Thyroid gland (tissue), 4 donors: ENCODE results near the gene TNN. TPM values are rescaled to one million over a fixed set of nuclear protein-coding genes. Genes with fewer than 3 reads are reported as not detected.

ENCODE experiments used
- DNase-seq, 2 donors: peaks; one replicate each; pipeline ENCODE4 v3.0.0-alpha.2; 2019
- H3K27ac ChIP-seq, 3 donors: fragments of 200-600 bp; sonication (generic); 1 replicate in 2 of 3; 2 replicates in 1 of 3; pipeline ENCODE4 v1.5.1; 2016 to 2019; ENCODE audit warnings: mild to moderate bottlenecking in 1 of 3, moderate library complexity in 1 of 3
- H3K27me3 ChIP-seq: fragments of 200-600 bp; sonication (generic); one replicate; pipeline ENCODE4 v1.5.1; 2019
- H3K36me3 ChIP-seq, 2 donors: fragments of 200-600 bp; sonication (generic); one replicate each; pipeline ENCODE4 v1.5.1; 2016 to 2019
- H3K4me1 ChIP-seq, 2 donors: fragments of 200-600 bp; sonication (generic); one replicate each; pipeline ENCODE4 v1.5.1; 2017 to 2019
- H3K4me3 ChIP-seq, 3 donors: fragments of 200-600 bp; sonication (generic); replicated peaks in 1 of 3; 1 replicate in 2 of 3; 2 replicates in 1 of 3; pipeline ENCODE4 v1.5.1; 2016; ENCODE audit warnings: mild to moderate bottlenecking in 1 of 3
- H3K9me3 ChIP-seq: fragments of 200-600 bp; sonication (generic); one replicate; pipeline ENCODE4 v1.5.1; 2017
- POLR2A ChIP-seq, 2 donors: fragments of 450-650 bp; IDR thresholded peaks; one replicate each; pipeline ENCODE4 v1.6.1; 2017; ENCODE audit warnings: antibody characterized with exemption in 2 of 2, mild to moderate bottlenecking in 2 of 2, moderate library complexity in 1 of 2
- WGBS, 2 donors: methylation state at CpG; one replicate each; pipeline ENCODE4 v1.1.5; 2017; 5-methylcytosine and 5-hydroxymethylcytosine counted together
- intact Hi-C: fragments of 100-400 bp; cut with DNase I; formaldehyde crosslinking; loops from one replicate; pipeline ENCODE4 v1.15.1; 2023
- total RNA-seq, 4 donors: library from RNA; depleted of rRNA; stranded (reverse); fragments of >200 nt; gene quantifications; one replicate each; pipeline ENCODE4 v1.2.3, GENCODE V29; 2016
- TF ChIP-seq, protein P1 (sequence below), 6 experiments: fragments of 200-600 bp in 3 of 6; fragments of 450-650 bp in 3 of 6; sonication (generic) in 3 of 6; IDR thresholded peaks; one replicate each; pipeline ENCODE4 v1.5.1; 2016 to 2019; ENCODE audit warnings: antibody characterized with exemption in 6 of 6, mild to moderate bottlenecking in 2 of 6, inconsistent platforms in 1 of 6, moderate library complexity in 1 of 6

TNN gene
- total RNA-seq, 4 donors from 2014 or later, result 0.27 to 1.3 (median 0.44) TPM

DNA sequence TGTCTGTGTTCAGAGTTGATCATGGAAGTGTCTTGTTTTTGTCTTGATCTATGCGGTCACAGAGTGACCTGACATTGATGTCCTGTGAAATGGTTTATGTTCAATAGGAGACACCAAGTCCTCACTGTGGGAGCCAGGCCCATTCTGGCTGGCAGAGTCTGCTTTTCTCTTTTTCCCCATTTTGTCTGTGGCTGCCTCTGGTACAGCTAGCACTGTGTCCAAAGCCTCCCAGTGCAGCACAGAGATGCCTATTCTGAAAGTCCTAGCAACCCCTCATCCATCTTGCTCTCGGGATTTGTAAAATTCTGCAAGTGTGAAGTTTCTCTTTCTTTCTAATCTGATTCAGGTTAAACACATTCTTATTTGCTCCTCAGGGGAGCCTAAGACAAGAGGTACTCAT, 14.3 kb downstream of the TNN start:
- no peak overlapping the region for H3K27ac ChIP-seq
- no peak for DNase-seq
- no peaks in the 10 kb centered on the region for H3K36me3 ChIP-seq
- TF ChIP-seq, protein P1, sequence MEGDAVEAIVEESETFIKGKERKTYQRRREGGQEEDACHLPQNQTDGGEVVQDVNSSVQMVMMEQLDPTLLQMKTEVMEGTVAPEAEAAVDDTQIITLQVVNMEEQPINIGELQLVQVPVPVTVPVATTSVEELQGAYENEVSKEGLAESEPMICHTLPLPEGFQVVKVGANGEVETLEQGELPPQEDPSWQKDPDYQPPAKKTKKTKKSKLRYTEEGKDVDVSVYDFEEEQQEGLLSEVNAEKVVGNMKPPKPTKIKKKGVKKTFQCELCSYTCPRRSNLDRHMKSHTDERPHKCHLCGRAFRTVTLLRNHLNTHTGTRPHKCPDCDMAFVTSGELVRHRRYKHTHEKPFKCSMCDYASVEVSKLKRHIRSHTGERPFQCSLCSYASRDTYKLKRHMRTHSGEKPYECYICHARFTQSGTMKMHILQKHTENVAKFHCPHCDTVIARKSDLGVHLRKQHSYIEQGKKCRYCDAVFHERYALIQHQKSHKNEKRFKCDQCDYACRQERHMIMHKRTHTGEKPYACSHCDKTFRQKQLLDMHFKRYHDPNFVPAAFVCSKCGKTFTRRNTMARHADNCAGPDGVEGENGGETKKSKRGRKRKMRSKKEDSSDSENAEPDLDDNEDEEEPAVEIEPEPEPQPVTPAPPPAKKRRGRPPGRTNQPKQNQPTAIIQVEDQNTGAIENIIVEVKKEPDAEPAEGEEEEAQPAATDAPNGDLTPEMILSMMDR (IDR thresholded peaks at IDR 0.05), result no peak
- TF ChIP-seq POLR2A (IDR thresholded peaks at IDR 0.05), result no peak
- H3K9me3 ChIP-seq, result no peaks in the 10 kb centered on the region
- 86 to 87% methylated on average over 2 of the region's 2 CpGs for WGBS, 2 donors
- intact Hi-C loops, result no loop called here
- no peak overlapping the region for H3K4me3 ChIP-seq
- no peaks in the 10 kb centered on the region for H3K4me1 ChIP-seq
- no peaks in the 10 kb centered on the region for H3K27me3 ChIP-seq

DNA sequence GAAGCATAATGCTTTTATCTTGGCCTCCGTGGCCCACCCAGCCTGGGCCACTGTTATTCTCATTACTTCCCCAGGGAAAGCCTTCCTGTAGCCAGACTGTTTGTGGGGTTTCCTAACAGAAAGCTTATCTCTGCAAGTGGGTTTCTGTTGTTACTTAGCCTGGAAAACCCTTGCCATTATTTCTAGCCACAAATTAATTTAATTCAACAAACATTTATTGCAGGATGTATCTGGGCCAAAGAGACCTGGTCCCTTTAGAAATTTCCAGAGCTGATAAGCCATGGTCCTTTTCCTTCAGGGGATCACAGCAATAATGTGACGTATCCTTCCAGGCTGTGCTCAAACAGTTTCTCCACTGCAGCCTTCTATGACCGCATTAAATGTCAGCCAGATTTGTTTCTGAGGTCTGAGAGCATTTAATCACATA, 20.9 kb downstream of the TNN start:
- no peak overlapping the region for H3K4me3 ChIP-seq
- WGBS, 2 donors, result 71 to 77% methylated on average over 3 of the region's 3 CpGs
- H3K9me3 ChIP-seq, result no peaks in the 10 kb centered on the region
- intact Hi-C loops, result no loop called here
- H3K27ac ChIP-seq, result no peak overlapping the region
- no peaks in the 10 kb centered on the region for H3K36me3 ChIP-seq
- TF ChIP-seq POLR2A (IDR thresholded peaks at IDR 0.05), result no peak
- TF ChIP-seq, protein P1 (IDR thresholded peaks at IDR 0.05), result no peak
- H3K27me3 ChIP-seq, result no peaks in the 10 kb centered on the region
- DNase-seq, result no peak
- no peaks in the 10 kb centered on the region for H3K4me1 ChIP-seq

DNA sequence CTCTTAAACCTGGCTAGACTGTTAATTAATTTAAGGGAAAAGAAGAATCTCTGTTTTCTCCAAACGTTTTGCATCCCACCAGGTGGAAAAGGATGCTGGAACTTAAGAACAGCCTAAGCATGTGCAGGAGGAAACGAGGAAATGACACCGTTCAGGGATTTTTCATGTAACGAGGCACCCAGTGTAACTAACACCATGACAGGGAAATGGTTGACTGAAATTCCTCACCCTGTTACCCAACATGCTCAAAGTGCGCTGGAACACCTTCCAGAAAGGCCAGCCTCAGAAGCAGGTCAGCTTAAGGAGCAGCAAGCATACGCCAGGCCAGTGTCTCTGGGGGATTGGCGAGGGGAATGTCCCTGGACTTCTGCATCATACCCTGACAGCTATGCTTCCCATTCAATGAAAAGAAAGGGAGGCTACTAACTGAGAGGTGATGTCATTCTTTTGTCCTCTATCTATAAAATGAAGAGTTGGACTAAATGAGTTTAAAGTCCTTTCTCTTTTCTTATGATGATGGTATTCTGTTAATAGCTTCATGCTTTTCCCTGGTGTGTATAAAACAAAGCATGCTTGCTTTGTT, 21.6 kb downstream of the TNN start:
- 74 to 76% methylated on average over 7 of the region's 7 CpGs for WGBS, 2 donors
- no peak for TF ChIP-seq POLR2A (IDR thresholded peaks at IDR 0.05)
- TF ChIP-seq, protein P1 (IDR thresholded peaks at IDR 0.05), result no peak

DNA sequence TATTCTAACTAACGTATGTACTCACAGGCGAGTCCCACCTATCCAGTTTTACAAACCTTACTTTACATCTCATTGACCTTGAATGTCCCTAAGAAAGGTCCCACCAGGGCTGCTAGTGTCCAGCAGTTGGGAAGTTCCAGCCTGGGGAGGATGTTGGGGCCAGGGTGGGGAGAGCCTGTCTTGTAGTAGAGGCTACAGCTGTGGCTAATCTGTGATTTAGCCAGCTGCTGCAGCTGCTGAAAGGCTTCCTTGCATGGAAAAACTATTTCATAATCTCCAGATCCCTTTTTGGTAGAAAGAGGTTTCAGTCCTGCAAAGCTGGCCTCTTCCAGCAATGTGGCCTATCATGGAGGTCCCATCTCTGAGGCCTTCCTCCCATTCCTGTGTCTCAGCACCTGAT, 23.1 kb downstream of the TNN start:
- H3K4me1 ChIP-seq, result no peaks in the 10 kb centered on the region
- H3K27ac ChIP-seq, result no peak overlapping the region
- 85 to 91% methylated on average over 2 of the region's 2 CpGs for WGBS, 2 donors
- no peak for TF ChIP-seq POLR2A (IDR thresholded peaks at IDR 0.05)
- TF ChIP-seq, protein P1 (IDR thresholded peaks at IDR 0.05), result no peak
- H3K9me3 ChIP-seq, result no peaks in the 10 kb centered on the region
- intact Hi-C loops, result no loop called here
- no peaks in the 10 kb centered on the region for H3K27me3 ChIP-seq
- H3K36me3 ChIP-seq, result no peaks in the 10 kb centered on the region
- no peak overlapping the region for H3K4me3 ChIP-seq
- DNase-seq, result no peak

More for the DNA sequence above, 21.6 kb downstream of the TNN start:
- H3K4me3 ChIP-seq, result no peak overlapping the region
- H3K27me3 ChIP-seq, result no peaks in the 10 kb centered on the region
- no peaks in the 10 kb centered on the region for H3K4me1 ChIP-seq
- intact Hi-C loops, result no loop called here
- no peaks in the 10 kb centered on the region for H3K36me3 ChIP-seq
- no peaks in the 10 kb centered on the region for H3K9me3 ChIP-seq
- H3K27ac ChIP-seq, result no peak overlapping the region
- DNase-seq, result no peak

DNA sequence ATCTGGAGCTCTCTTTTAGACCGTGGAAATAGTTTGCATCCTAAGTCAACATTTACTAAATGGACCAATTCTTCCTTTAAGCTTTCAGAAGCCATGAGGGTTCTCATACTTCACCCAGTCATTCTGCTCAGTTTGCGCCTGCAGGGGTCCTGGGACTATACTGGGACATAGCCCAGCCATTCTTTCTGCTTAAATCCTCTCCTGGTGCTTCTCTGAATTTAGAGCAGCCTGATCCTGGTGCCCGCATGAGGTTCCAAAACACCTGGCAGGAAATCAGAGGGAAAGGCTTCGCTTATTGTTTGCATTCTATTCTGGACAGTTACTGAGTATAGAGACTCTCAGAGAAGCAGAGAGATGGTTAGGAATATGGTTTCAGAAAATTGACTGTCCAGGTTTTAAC, 27.0 kb downstream of the TNN start:
- no peak overlapping the region for H3K4me3 ChIP-seq
- no peak overlapping the region for H3K27ac ChIP-seq
- H3K36me3 ChIP-seq, result no peaks in the 10 kb centered on the region
- H3K27me3 ChIP-seq, result no peaks in the 10 kb centered on the region
- no peaks in the 10 kb centered on the region for H3K4me1 ChIP-seq
- 62 to 63% methylated on average over 4 of the region's 4 CpGs for whole genome bisulfite sequencing, 2 donors
- DNase-seq, result no peak
- intact Hi-C loops, result no loop called here
- no peaks in the 10 kb centered on the region for H3K9me3 ChIP-seq
- TF ChIP-seq, protein P1 (IDR thresholded peaks at IDR 0.05), result no peak
- no peak for TF ChIP-seq POLR2A (IDR thresholded peaks at IDR 0.05)
